ENCODE results near the gene TCF19.

TCF19 gene

GRCh38 chr6:31202259-31203166 is 44.1 kb downstream of the TCF19 start:
- in situ Hi-C loops (cut with MboI; ENCODE audit: low sequenced_read_pairs), result no loop called here

GRCh38 chr6:31203345-31203979 is 45.1 kb downstream of the TCF19 start:
- in situ Hi-C loops (cut with MboI; ENCODE audit: low sequenced_read_pairs), result no loop called here

- in situ Hi-C loops (cut with MboI; ENCODE audit: low sequenced_read_pairs), result no loop called here
Observed at GRCh38 chr6:31204751-31205145, 46.4 kb downstream of the TCF19 start.

- in situ Hi-C loops (cut with MboI; ENCODE audit: low sequenced_read_pairs), result no loop called here
Observed at GRCh38 chr6:31205638-31206037, 47.2 kb downstream of the TCF19 start.

GRCh38 chr6:31208506-31208905 is 50.1 kb downstream of the TCF19 start:
- in situ Hi-C loops (cut with MboI; ENCODE audit: low sequenced_read_pairs), result no loop called here

- in situ Hi-C loops (cut with MboI; ENCODE audit: low sequenced_read_pairs), result no loop called here
Observed at GRCh38 chr6:31209137-31209536, 50.7 kb downstream of the TCF19 start.

GRCh38 chr6:31210123-31210522 is 51.7 kb downstream of the TCF19 start:
- in situ Hi-C loops (cut with MboI; ENCODE audit: low sequenced_read_pairs), result no loop called here

- in situ Hi-C loops (cut with MboI; ENCODE audit: low sequenced_read_pairs), result no loop called here
Observed at GRCh38 chr6:31210741-31211532, 52.5 kb downstream of the TCF19 start.
